OCI-LY3 (cell line): Measurements from ENCODE around the gene CSNK1G2.

Experiments
- CTCF ChIP-seq: fragments of 200-600, 300-600 bp; sonication (generic); IDR thresholded peaks from 2 replicates; pipeline ENCODE4 v1.5.1; 2014; ENCODE audit warnings: antibody characterized with exemption, low read length, low read depth
- EZH2phosphoT487 ChIP-seq: fragments of 200-600 bp; shearing (Covaris generic); IDR thresholded peaks from 2 replicates; pipeline ENCODE4 v1.6.1; 2018; ENCODE audit warnings: antibody characterized with exemption, mixed run types, low read depth

- no peak for TF ChIP-seq CTCF
- TF ChIP-seq EZH2phosphoT487: no peak
Measured at GRCh38 chr19:1933244-1933643, 7.7 kb upstream of the CSNK1G2 start.
